ENCODE data around the gene TMEM109. TPM values are rescaled to one million over a fixed set of nuclear protein-coding genes. Genes with fewer than 3 reads are reported as not detected.

The TMEM109 gene
- total RNA-seq, 2 donors from 2014 or later, result 158 to 213 TPM

DNA sequence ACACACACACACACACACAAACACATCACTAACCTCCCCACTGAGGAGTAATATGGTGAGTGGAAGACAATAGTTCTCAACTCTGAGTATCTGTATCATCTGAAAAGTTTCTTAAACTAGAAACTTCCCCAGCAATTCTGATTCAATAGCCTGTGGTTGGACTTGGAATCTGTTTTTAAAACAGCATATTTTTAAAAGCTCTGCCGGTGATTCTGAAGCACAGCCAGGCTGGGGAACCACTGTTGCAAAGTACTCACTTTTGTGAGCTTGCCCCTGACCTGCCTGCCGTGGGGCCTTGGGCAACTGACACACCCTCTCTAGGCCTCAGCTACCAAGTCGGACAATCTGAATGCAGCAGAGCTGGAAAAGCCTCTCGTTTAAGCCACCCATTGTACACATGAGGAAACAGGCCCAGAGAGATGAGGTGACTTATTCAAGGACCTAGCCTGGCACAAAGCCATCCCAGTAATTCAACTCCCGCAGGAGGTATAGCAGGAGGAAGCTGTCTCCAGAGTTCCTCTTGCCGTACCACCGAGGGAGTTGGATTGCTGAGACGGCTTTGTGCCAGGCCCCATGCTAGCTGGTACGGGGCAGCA lies 29.1 kb downstream of the TMEM109 start:
- Histone ChIP-seq H3K27ac (no peak overlapping the region), H3K36me3 (peaks cover 20% of the 10 kb centered on the region), H3K4me1 (ENCODE audit: control insufficient read depth in 1 of 2, low read depth in 2 of 2) (peaks cover 0 to 3% of the 10 kb centered on the region in 2 donors), H3K27me3 (replicated peaks; ENCODE audit: insufficient read depth) (no peaks in the 10 kb centered on the region), H3K4me3 (no peak overlapping the region), H3K9me3 (no peaks in the 10 kb centered on the region)
- DNase-seq (ENCODE audit: low spot score) (no peak), ATAC-seq (ENCODE audit: insufficient number of reproducible peaks, low FRiP score, low read depth) (no peak)
- TF ChIP-seq, protein P1, sequence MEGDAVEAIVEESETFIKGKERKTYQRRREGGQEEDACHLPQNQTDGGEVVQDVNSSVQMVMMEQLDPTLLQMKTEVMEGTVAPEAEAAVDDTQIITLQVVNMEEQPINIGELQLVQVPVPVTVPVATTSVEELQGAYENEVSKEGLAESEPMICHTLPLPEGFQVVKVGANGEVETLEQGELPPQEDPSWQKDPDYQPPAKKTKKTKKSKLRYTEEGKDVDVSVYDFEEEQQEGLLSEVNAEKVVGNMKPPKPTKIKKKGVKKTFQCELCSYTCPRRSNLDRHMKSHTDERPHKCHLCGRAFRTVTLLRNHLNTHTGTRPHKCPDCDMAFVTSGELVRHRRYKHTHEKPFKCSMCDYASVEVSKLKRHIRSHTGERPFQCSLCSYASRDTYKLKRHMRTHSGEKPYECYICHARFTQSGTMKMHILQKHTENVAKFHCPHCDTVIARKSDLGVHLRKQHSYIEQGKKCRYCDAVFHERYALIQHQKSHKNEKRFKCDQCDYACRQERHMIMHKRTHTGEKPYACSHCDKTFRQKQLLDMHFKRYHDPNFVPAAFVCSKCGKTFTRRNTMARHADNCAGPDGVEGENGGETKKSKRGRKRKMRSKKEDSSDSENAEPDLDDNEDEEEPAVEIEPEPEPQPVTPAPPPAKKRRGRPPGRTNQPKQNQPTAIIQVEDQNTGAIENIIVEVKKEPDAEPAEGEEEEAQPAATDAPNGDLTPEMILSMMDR (IDR thresholded peaks at IDR 0.05), result no peak

DNA sequence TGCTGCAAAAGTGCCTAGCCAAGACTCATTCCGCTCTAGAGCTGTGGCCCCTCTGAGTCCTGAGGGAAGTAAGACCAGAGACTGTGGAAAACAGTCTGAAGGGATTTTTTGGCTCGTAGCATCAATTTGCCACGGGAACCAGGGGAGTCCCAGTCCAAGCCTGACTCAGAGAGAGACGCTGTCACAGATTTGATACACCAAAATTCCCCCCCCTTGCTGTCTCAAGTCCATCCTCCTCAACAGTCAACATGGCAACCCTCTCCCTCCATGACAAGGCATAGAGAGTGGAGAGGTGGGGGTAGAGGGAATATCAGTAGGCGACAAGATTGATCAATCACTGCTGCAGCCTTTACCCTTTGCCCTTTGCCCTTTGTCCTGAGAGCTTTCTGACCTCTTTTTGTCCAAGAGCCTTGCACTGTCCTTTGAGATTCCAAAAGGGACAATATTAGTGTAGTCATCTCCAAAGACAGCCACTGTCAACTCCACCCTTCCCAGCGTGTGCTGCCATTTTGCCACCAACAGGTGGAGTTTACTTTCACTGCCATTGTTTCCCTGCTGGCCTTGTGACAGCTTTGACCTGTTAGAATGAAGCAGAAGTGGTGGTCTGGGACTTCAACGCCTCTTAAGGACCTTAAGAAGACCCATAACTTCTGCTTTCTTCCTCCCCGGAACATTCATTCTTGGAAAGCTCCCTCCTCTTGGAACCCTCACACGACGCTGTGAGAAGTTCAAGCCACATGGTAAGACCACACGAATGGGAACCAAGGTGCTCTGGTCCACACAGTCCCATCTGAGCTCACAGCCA lies 30.7 kb downstream of the TMEM109 start:
- Histone ChIP-seq H3K4me3 (no peak overlapping the region), H3K36me3 (peaks cover 15% of the 10 kb centered on the region), H3K4me1 (ENCODE audit: control insufficient read depth in 1 of 2, low read depth in 2 of 2) (peaks cover 0 to 7% of the 10 kb centered on the region in 2 donors), H3K27ac (no peak overlapping the region), H3K27me3 (replicated peaks; ENCODE audit: insufficient read depth) (no peaks in the 10 kb centered on the region), H3K9me3 (no peaks in the 10 kb centered on the region)
- TF ChIP-seq, protein P1 (IDR thresholded peaks at IDR 0.05), result peak; percentile 13
- DNase-seq (ENCODE audit: low spot score) (no peak), ATAC-seq (ENCODE audit: insufficient number of reproducible peaks, low FRiP score, low read depth) (no peak)

DNA sequence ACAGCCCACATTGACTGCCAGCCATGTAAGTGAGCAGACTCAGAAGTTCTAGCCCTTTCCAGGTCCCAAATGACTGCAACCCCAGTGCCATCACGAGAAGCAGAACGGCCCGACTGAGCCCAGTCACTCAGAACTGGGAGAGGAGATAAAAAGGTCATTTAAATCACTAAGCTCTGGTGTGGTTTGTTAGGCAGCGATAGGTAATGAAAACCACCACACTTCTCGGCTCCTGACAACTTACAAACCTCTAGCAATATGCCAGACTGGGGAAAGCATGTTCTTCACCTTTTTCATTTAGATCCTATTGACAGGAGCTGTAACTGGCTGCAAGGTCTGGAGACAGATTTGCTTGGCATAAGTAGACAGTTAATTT lies 31.3 kb downstream of the TMEM109 start:
- H3K36me3 ChIP-seq, result peaks cover 14% of the 10 kb centered on the region

DNA sequence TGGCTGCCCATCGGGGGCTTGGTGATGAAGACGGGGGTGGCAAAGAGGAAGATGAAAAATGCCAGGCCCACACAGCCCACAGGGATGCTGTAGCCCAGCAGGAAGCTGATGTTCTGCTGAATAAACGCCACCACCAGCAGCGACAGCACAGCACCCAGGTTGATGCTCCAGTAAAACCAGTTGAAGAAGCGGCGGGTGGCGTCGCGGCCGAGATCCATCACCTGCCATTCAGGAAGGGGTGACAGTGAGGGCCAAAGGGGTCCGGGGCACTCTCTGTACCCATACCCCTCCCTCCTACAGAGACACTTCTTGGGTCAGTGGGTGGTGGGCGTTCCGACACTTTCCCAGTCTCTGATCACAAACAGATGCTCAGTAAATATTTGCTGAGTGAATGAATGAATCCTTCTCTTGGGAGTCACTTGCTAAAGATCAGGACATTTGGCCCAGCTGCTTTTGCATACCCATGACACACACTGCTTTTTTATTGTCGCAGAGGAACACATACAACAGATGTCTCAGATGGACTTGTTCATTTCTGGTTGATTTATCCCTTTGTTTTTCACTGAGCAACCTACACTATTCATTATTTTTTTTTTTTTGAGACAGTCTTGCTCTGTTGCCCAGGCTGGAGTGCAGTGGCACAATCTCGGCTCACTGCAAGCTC lies 32.8 kb downstream of the TMEM109 start:
- Histone ChIP-seq H3K36me3 (peaks cover 13% of the 10 kb centered on the region), H3K9me3 (no peaks in the 10 kb centered on the region), H3K27me3 (replicated peaks; ENCODE audit: insufficient read depth) (no peaks in the 10 kb centered on the region), H3K27ac (no peak overlapping the region), H3K4me3 (no peak overlapping the region), H3K4me1 (ENCODE audit: control insufficient read depth in 1 of 2, low read depth in 2 of 2) (peaks cover 12 to 13% of the 10 kb centered on the region in 2 donors)
- TF ChIP-seq, protein P1 (IDR thresholded peaks at IDR 0.05), result no peak
- DNase-seq (ENCODE audit: low spot score), result no peak
- ATAC-seq (ENCODE audit: insufficient number of reproducible peaks, low FRiP score, low read depth), result no peak

More for the DNA sequence above, 31.3 kb downstream of the TMEM109 start:
- no peak overlapping the region for H3K4me3 ChIP-seq
- DNase-seq (ENCODE audit: low spot score), result no peak
- TF ChIP-seq, protein P1 (IDR thresholded peaks at IDR 0.05), result no peak
- no peaks in the 10 kb centered on the region for H3K9me3 ChIP-seq
- no peaks in the 10 kb centered on the region for H3K27me3 ChIP-seq (replicated peaks; ENCODE audit: insufficient read depth)
- H3K27ac ChIP-seq, result no peak overlapping the region
- peaks cover 5 to 12% of the 10 kb centered on the region in 2 donors for H3K4me1 ChIP-seq (ENCODE audit: control insufficient read depth in 1 of 2, low read depth in 2 of 2)
- no peak for ATAC-seq (ENCODE audit: insufficient number of reproducible peaks, low FRiP score, low read depth)

DNA sequence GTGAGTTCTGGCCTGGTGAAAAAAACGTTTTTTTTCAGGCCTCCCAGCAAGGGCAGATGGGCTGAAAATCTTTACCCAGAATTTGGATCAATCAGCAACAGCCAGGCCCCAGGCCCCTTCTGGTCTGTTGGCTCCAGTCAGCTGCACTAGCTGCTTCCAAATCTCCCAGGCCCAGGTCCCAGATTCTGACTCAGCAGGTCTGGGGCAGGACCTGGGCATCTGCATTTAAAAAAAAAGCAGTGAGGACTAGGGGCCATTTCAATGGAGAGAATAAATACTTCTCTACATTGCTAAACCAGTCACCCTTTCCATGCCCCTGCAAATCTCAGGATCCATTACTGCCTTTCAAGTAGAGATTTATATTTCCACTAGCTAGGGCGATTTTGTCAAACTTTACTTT lies 33.7 kb downstream of the TMEM109 start:
- Histone ChIP-seq H3K4me1 (ENCODE audit: control insufficient read depth in 1 of 2, low read depth in 2 of 2) (peaks cover 13% of the 10 kb centered on the region in 2 donors), H3K9me3 (no peaks in the 10 kb centered on the region), H3K27me3 (replicated peaks; ENCODE audit: insufficient read depth) (no peaks in the 10 kb centered on the region), H3K27ac (no peak overlapping the region), H3K36me3 (peaks cover 5% of the 10 kb centered on the region), H3K4me3 (no peak overlapping the region)
- no peak for DNase-seq (ENCODE audit: low spot score)
- TF ChIP-seq, protein P1 (IDR thresholded peaks at IDR 0.05), result no peak
- no peak for ATAC-seq (ENCODE audit: insufficient number of reproducible peaks, low FRiP score, low read depth)
